ENCODE results near the gene GMFB. TPM values are rescaled to one million over a fixed set of nuclear protein-coding genes. Genes with fewer than 3 reads are reported as not detected.
"Not testable (repeated sequence)": the region's sequence is repeated elsewhere in the genome, so short reads cannot be mapped to it uniquely, and the experiment has no call there.

GMFB gene
- polyA plus RNA-seq, 1 experiment: 49.2 TPM

DNA sequence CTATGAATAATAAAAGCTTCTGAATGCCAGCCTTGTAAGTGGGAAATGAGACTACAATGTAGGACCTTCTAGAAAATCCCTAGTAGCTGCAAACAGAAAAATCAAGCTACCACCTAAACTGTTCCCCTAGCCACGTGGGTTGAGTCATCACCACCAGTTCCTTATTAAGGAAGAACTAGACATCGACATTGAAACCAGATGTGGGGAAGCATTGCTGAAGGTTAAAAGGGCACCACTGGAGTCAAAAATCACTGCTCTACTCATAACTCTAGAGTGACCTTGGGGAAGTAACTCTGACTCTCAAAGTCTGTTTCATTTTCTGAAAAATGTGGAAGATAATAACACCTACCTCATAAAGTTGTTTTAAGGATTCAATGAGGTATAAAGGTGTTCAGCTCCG, 38.2 kb downstream of the GMFB start:
- DNase-seq (ENCODE audit: low read depth, low spot score): no peak
- POLR2A ChIA-PET: interaction anchor here (0.7 kb wide), 1 partner anchor 10 kb away, joined by 3 read pairs; no protein-coding TSS in a partner anchor
- H3K27me3 ChIP-seq (ENCODE audit: control insufficient read depth, insufficient read depth, low read length): peaks cover 2% of the 10 kb centered on the region
- TF ChIP-seq CTCF (IDR thresholded peaks at IDR 0.05; ENCODE audit: low read depth, low read length): no peak
- H3K4me3 ChIP-seq (ENCODE audit: low read depth, low read length): no peak overlapping the region
- H3K9me3 ChIP-seq (ENCODE audit: control insufficient read depth, insufficient read depth, low read length): no peaks in the 10 kb centered on the region
- CTCF ChIA-PET: interaction anchor here (0.8 to 2.5 kb wide), 2 partner anchors 9 to 18 kb away, joined by 3 to 16 read pairs; partner anchors contain the start of gene CNIH1
- no peak overlapping the region for H3K27ac ChIP-seq (ENCODE audit: low read depth, low read length)

DNA sequence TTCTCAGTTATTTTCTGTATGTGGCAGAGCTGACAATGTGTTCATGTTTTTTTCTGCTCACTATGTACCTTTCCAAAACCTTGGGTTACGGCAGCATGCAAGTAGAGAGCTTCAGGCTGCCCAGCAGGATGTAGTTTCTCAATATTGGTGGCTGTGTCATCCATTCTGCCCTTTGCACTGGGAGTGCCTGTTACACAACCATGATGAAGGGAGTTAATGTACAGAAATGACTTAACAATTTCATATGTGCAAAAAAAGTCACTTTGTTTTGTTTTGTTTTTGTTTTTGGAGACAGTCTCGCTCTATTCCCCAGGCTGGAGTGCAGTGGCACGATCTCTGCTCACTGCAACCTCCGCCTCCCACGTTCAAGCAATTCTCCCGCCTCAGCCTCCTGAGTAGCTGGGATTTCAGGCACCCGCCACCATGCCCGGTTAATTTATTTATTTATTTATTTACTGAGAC, 41.5 kb downstream of the GMFB start:
- Histone ChIP-seq H3K27me3 (ENCODE audit: control insufficient read depth, insufficient read depth, low read length) (peaks cover 2% of the 10 kb centered on the region), H3K27ac (ENCODE audit: low read depth, low read length) (no peak overlapping the region), H3K4me3 (ENCODE audit: low read depth, low read length) (no peak overlapping the region), H3K9me3 (ENCODE audit: control insufficient read depth, insufficient read depth, low read length) (no peaks in the 10 kb centered on the region)
- no peak for TF ChIP-seq CTCF (IDR thresholded peaks at IDR 0.05; ENCODE audit: low read depth, low read length)
- ChIA-PET POLR2A (interaction anchor here (0.6 to 1.2 kb wide), 6 partner anchors 9 to 456 kb away, joined by 3 to 6 read pairs (median 4); partner anchors contain the start of genes GCH1, GMFB and SAMD4A), CTCF (no interaction called here)
- no peak for DNase-seq (ENCODE audit: low read depth, low spot score)

DNA sequence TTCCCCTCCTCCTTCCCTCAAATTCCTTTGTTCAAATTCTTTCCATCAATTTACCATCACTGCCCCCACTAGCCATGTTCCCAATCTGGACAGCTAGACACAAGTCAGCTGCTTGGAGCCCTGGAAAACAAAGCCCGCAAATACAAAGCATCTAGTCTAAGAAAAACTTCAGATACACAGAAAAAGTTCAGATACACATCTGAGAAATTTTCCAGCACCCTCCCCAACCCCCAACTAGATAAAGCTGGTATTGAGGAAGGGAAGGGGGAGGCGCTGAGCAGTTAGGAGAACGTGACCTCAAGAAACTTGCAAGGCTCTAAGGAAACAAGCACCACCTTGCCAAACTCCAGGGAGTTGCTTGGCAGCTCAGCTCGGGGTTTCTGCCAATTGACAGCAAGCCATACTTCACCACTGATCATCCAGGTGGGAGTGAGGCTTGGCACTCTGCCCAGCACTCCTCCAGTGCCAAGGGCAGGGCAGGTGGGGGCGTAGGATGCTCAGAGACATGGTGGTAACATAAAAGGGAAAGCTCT, 42.6 kb downstream of the GMFB start:
- no peaks in the 10 kb centered on the region for H3K9me3 ChIP-seq (ENCODE audit: control insufficient read depth, insufficient read depth, low read length)
- CTCF ChIA-PET: no interaction called here
- POLR2A ChIA-PET: interaction anchor here (0.7 to 1.2 kb wide), 2 partner anchors 42 to 83 kb away, joined by 3 read pairs; partner anchors contain the start of gene GMFB
- no peak overlapping the region for H3K27ac ChIP-seq (ENCODE audit: low read depth, low read length)
- peaks cover 2% of the 10 kb centered on the region for H3K27me3 ChIP-seq (ENCODE audit: control insufficient read depth, insufficient read depth, low read length)
- no peak for TF ChIP-seq CTCF (IDR thresholded peaks at IDR 0.05; ENCODE audit: low read depth, low read length)
- DNase-seq (ENCODE audit: low read depth, low spot score): no peak
- H3K4me3 ChIP-seq (ENCODE audit: low read depth, low read length): no peak overlapping the region

GRCh38 chr14:54444681-54445080, 44.1 kb downstream of the GMFB start:
- DNase-seq (ENCODE audit: low read depth, low spot score): no peak
- no peak for TF ChIP-seq CTCF (IDR thresholded peaks at IDR 0.05; ENCODE audit: low read depth, low read length)
- ChIA-PET POLR2A (no interaction called here), CTCF (no interaction called here)
- peaks cover 2% of the 10 kb centered on the region for H3K27me3 ChIP-seq (ENCODE audit: control insufficient read depth, insufficient read depth, low read length)
- H3K9me3 ChIP-seq (ENCODE audit: control insufficient read depth, insufficient read depth, low read length): no peaks in the 10 kb centered on the region; the same call in 1 of the 2 replicates
- no peak overlapping the region for H3K27ac ChIP-seq (ENCODE audit: low read depth, low read length)
- H3K4me3 ChIP-seq (ENCODE audit: low read depth, low read length): no peak overlapping the region

GRCh38 chr14:54443981-54444380, 44.8 kb downstream of the GMFB start:
- peaks cover 2% of the 10 kb centered on the region for H3K27me3 ChIP-seq (ENCODE audit: control insufficient read depth, insufficient read depth, low read length)
- H3K27ac ChIP-seq (ENCODE audit: low read depth, low read length): no peak overlapping the region
- POLR2A ChIA-PET: no interaction called here
- H3K4me3 ChIP-seq (ENCODE audit: low read depth, low read length): no peak overlapping the region
- no peak for DNase-seq (ENCODE audit: low read depth, low spot score)
- TF ChIP-seq CTCF (IDR thresholded peaks at IDR 0.05; ENCODE audit: low read depth, low read length): no peak
- H3K9me3 ChIP-seq (ENCODE audit: control insufficient read depth, insufficient read depth, low read length): no peaks in the 10 kb centered on the region; the same call in 1 of the 2 replicates
- CTCF ChIA-PET: interaction anchor here (0.6 kb wide), 1 partner anchor 386 kb away, joined by 3 read pairs; no protein-coding TSS in a partner anchor

- H3K27me3 ChIP-seq (ENCODE audit: control insufficient read depth, insufficient read depth, low read length); POLR2A ChIA-PET; H3K27ac ChIP-seq (ENCODE audit: low read depth, low read length); DNase-seq (ENCODE audit: low read depth, low spot score); H3K4me3 ChIP-seq (ENCODE audit: low read depth, low read length); H3K9me3 ChIP-seq (ENCODE audit: control insufficient read depth, insufficient read depth, low read length): not testable (repeated sequence)
- CTCF ChIA-PET: interaction anchor here (0.6 kb wide), 1 partner anchor 8 kb away, joined by 4 read pairs; no protein-coding TSS in a partner anchor
Measured at GRCh38 chr14:54442961-54443360, 45.8 kb downstream of the GMFB start.

All from AG04450 (cell line).